GM18909 (cell line): Measurements from ENCODE around the gene KLLN.
"Not testable (repeated sequence)": the region's sequence is repeated elsewhere in the genome, so short reads cannot be mapped to it uniquely, and the experiment has no call there.

Source experiments
- ATAC-seq: cut with Tn5 transposase; IDR thresholded peaks from one replicate; pipeline ENCODE4 v1.9.1; 2021; ENCODE audit warnings: mild to moderate bottlenecking; ENCODE audit not compliant: unreplicated experiment, poor library complexity

KLLN gene

DNA sequence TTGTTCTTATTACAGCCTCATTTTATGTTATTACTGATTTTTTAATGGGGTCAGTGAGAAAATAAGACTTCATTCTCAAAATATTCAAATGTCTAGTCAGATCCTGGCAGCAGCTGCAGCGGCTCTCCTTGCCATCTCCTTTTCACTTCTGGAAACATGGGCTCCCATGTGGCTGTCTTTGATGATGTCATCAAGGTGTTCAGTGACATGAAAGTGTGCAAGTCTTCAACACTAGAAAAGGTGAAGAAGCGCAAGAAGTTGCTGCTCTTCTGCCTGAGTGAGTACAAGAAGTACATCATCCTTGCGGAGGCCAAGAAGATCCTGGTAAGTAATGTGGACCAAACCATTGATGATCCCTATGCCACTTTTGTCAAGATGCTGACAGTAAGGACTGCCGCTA is 19.6 kb downstream of the KLLN start:
- ATAC-seq = no peak

DNA sequence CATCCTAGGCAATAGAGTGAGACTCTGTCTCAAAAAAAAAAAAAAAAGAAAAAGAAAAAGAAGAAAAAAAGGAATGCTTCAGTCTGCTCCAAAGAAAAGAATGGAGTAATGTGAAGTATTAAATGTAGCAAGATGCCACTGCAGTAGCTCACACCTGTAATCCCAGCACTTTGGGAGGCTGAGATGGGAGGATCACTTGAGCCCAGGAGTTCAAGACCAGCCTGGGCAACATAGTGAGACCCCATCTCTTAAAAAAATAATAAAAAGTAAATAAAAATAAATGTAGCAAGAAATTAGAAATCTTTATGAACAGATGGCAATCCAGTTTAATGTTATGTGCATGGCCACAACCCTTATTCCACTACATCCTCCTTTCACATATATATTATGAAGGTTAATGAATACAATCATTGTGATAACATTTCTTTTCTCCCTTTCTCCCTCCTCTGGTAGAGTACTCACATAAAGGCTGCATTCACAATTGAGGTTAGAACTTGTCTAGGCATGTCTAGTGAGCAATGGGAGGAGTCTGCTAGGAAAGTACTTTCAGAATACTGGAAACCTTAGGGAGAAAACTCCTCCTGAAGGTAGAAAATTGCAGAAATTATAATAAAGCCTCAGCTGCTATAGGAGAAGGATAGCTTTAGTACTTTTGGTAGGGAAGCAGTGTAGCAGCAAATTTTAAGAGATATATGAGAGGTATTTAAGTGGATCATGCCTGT is 20.4 kb downstream of the KLLN start:
- no peak for ATAC-seq

DNA sequence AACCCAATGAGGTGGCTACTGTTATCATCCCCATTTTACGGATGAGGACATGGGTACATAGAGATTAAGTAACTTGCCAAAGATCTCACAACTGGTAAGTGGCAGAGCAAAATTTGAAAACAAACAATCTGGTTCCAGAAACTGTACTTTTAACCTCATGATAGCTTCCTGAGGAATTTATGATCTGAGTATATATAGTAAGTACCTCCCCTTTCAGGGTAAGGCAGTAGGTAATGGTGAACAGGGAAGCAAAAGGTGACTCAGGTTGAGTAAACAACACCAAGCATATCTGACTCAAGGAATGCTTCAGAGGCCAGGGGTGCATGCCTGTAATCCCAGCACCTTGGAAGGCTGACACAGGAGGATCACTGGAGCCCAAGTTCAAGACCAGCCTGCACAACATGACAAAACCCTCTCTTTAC is 21.1 kb downstream of the KLLN start:
- no peak for ATAC-seq

DNA sequence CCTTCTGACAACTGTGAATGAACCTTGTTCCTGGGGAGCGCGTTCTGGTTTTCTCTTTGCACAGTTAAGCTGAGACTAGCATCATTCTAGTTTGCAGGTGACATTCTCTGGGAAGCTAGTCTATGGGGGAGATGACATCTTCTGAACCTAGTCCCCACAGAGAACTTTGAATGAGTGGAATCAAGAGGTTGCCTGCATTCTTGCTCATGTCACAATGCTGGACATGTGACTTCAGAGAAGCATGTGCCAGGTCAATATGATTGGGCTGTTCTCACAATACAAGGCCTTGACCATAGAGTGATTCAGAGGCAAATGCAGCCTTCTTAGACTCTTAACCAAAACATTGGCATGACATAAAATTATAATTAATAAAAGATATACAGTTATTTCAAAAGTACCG is 22.1 kb downstream of the KLLN start:
- no peak for ATAC-seq

DNA sequence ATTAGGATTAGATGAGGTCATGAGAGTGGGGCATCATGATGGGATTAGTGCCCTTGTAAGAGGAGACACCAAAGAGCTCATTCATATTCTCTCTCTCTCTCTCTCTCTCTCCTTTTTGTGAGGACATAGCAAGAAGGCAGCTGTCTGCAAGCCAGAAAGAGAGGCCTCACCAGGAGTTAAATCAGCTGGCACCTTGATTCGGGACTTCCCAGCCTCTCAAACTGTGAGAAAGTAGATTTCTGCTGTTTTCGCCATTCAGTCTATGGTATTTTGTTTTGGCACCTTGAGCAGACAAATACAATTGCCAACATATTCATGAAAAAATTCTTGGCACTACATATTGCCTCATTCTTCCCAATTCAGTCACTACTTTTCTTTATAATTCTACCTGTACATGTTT is 24.7 kb downstream of the KLLN start:
- ATAC-seq = no peak

DNA sequence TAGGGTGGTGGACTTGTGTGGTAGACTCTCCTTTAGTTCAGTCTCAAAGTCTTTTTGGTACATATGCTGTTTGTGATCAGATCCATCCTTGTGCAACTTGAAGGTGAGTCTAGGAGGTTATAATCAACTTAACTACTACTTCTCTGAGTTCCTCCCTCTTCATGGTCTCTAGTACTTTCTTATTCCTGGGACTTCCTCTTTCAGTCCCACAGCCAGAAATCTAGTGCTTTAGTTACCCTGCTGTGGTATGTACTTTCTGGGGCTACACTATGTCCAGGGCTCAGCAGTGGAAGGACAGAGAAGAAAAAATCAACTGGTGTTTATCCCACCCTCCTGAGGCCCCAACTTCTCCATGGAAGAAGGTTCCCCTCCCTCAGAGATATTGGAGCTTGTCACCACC is 25.9 kb downstream of the KLLN start:
- no peak for ATAC-seq

DNA sequence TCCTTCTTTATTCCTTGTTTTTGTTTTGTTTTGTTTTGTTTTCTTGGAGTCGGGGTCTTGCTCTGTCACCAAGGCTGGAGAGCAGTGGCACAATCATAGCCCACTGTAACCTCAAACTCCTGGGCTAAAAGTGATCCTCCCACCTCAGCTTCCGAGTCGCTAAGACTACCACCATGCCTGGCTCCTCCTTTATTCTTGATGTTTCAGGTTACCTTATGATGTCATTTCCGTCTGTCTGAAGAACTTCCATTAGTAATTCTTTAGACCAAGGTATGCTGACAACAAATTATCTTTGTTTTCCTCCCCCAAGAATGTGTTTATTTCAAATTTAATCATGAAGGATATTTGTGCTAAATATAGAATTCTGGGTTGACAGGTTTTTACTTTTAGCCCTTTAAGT is 27.2 kb downstream of the KLLN start:
- no peak for ATAC-seq

DNA sequence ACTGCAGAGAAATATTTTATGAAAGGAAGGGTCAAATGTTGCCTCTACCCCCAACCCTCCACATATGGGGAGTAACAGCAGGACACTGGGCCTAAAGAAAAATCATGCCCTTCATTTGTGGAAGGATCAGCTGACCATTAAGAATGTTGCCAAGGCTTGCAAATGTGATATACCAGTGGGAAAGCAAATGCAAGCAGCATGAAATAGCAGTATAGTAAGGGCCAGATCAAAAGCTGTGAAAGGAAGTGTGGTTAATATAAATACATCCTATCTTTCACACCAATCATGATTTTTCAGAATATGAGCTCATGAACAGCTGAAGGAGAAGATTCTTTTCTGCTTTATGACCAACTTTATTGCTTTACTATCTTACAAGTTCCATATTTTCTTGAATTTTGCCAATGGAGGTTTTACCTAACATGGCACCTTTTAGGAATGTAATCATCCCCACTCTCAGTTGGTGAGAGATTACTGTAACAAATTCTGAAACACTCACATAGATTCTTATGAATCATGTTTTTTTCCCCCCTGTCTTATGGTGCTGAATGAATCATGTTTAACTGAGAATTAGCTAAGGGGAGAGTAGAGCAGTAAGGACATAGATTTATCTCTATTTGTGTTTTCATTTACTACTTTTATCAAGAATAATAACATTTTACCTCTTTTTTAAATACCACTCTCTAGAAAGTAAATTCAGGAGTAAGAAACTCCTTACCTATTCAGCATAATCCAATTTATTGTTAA is 33.2 kb downstream of the KLLN start:
- no peak for ATAC-seq

DNA sequence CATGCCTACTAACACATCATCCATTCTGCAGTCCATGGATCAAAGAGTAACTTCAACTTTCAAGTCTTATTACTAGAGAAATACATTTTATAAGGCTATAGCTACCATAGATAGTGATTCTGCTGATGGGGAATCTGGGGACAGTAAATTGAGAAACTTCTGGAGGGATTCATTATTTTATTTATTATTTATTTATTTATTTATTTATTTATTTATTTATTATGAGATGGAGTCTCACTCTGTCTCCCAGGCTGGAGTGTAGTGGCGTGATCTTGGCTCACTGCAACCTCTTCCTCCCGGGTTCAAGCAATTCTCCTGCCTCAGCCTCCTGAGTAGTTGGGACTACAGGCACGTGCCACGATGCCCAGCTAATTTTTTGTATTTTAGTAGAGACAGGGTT is 34.3 kb downstream of the KLLN start:
- not testable (repeated sequence) for ATAC-seq

DNA sequence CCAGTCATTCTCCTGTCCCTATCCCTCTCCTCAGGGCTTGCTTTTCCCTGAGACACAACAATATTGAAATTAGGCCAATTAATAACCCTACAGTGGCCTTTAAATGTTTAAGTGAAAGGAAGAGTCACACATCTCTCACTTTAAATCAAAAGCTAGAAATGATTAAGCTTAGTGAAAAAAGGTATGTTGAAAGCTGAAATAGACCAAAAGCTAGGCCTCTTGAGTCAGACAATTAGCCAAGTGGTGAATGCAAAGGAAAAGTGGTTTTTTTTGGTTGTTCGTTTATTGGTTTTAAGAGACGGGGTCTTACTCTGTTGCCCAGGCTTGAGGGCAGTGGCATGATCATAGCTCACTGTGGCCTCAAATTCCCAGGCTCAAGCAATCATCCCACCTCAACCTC is 35.7 kb downstream of the KLLN start:
- no peak for ATAC-seq

DNA sequence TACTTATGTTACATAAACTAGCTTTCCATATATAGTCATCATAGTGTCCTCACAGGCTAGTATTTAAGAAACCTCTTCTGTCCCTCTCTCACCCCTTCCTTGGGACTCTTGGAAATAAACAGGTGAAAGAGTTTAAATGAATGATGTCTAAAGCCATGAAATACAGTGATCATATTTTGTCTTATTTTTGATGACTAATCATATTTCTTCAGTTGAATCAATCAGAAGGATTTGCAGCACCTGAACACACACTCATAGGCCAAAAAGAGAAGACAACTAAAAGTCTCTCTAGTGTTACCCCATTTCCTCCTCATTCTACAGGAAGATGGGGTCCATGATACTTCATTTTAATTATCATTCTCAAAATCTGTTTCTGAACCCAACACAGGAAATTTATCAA is 36.7 kb downstream of the KLLN start:
- ATAC-seq = no peak

DNA sequence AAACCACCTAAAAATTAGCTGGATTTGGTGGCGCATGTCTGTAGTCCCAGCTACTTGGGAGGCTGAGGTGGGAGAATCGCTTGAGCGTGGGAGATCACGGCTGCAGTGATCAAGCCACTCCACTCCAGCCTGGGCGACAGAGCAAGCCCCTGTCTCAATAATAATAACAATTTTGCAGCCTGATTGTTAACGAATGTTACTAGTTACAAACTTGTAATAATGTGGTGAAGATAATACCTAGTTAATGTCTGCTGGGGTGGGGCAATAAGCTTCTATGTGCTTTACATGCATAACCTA is 44.1 kb downstream of the KLLN start:
- ATAC-seq = no peak

DNA sequence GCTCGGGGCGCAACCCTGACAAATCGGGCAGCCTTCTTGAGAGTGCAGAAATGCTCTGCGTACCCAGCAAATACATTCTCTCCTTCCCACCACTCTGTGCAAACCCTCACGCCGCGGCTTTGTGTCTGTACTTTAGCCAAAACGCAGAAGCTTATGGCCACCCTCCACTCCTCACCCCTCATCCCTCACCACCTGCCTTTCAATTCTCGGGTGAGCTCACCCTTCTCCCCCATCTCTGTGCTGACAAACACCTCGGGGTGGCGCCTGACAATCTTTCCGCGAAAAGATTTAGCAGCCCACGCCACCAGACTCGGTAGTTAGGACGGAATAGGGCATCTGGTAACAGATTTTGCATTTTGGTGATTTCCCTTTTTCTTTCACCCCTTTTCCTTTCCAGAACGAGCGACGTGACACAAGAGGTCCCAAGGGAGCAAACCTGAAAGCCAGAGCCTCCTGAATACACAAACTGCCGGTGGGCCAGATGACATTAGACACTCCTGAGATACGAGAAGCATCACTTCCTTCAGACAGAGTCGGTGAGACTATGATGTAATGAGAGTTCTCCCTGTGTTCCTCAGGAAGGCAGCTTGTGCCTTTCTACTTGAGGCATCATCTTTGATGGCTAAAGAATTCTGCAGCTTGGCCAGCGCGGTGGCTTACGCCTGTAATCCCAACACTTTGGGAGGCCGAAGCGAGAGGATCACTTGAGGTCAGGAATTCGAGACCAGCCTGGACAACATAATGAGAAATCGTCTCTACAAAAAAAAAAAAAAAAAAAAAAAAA is 44.6 kb downstream of the KLLN start:
- peak; percentile 55 for ATAC-seq

DNA sequence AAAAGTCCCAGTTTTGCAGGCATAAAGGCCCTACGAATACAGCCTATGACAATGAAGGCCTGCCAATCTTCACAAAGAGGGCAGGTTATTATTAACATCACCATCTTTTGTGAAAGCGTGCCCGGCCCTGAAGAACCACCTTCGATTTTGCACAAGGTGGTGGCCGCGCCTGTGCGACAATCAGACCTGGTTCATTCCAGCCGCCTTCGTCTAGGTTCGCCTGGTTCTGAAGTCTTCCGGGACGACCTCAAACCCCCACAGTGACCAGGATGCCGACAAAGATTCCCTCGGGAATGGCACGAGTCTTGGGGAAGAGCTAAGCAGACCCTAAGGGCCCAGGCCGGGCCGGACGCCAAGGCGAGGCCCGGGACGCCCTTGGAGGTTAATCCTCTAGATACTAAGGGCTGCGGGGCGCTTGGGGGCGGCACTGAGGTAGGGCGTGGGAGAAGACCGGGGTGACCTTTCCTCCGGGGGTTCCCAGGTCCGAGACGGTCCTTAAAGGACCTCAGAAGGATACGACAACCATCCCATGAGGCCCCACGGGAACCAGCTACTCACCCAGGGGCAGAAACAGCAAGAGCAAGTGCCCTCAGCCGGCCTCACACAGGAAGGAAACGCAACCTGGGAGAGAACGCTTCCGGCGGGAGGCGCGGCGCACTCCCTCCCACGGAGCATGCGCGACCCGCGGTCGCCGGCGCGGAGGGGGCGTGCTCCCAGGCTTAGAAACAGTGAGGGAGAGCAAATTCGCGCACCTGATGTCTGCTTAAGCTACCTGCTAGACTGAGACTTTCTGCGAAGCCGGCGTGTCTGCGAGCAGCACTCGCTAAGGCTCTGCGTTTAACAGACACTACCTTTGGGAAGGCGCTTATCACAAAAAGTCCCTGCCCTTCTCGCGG is 45.5 kb downstream of the KLLN start, which contains the start of gene ATAD1:
Gene ATAD1 (minus strand): TSS at position 618 of the 896 bp plus-strand sequence. CDS start 3,627 bp downstream, outside the sequence.
- ATAC-seq = peak; percentile 81

DNA sequence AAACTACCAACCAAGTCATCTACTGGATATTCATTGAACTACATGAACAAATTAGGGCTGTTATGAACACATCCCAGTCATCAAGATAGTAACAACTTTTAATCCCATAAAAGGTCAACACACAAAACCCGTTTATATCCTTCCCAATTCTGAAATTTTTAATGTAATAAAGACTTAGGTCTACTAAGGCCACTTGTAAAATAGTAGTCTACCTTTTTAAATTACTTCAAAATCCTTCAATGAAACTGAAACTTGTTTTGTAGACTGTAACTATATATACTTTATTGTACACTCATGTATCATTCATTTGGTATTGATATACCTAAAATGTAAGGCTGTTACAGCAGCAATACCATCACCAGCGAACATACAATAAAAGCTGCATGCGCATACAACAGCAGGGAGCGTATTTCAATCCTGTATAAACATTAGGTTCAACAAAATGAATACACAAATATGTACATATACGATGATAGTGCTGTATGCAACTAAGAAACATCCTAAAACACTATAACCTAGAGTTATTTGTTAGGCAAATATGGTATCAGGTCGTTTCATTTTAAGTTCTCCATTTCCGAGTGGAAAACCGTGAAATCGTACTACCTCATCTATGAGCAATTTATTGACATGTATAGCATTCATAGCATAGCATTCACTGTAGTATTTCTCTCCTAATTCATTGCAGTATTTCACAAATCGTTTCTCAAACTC is 46.3 kb downstream of the KLLN start:
- no peak for ATAC-seq

DNA sequence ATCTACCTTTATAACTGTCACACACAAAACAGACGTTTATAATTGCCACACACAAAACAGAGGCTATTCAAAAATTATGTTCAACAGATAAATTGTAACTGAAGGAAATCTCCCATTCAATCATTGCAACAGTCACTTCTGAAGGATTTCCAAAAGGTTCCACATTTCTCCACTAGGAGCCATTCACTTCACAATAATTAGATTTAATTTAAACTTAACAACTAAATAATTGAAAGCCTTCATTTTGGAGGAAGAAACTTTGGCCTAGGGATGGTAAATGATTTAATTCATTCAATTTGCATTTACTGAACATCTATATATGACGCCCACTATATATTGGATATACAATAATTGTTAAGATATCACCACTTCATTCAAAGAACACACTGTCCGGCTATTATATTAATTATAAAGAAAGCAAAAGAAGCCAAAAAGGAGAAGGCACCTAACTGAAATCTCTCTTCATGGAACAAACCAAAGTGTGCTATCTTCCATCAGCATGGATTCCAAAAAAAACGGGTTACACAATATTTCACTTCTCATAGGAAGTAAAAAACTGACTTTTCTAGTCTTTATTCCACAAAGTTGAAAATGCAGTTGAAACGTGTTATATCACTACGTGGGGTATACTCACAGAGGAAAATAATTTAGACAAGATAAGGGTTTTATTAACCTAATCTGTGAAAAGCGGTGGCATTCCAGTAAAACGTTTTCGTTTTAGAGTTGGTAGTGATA is 47.0 kb downstream of the KLLN start:
- no peak for ATAC-seq
